HG03457 (cell line): ENCODE data around the gene SSTR4.

ENCODE experiments used
- ATAC-seq: cut with Tn5 transposase; IDR thresholded peaks from one replicate; pipeline ENCODE4 v1.9.1; 2021; ENCODE audit warnings: moderate number of reproducible peaks; ENCODE audit not compliant: unreplicated experiment

Gene SSTR4

GRCh38 chr20:23063168-23063567 is 28.1 kb downstream of the SSTR4 start:
- no peak for ATAC-seq

DNA sequence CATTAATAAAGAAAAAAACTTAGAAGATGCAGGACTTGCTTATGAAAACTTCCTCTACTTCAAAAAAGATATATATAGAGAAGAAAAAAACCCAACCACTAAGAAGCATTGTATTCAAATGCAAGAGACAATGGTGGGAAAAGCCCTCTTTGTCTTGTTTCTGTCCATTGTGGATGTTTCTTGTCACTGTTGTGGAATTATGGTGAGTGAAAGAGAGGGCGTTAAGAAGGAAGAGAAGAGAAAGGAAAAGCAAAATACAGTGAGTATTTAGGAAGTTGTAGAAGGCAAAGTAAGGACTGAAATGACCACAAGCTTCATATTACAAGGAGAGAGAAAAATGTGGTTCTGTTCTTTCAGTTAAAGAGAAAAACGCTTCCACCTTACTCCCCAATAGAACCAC is 28.5 kb downstream of the SSTR4 start:
- ATAC-seq: no peak

GRCh38 chr20:23065266-23066201 is 30.4 kb downstream of the SSTR4 start:
- no peak for ATAC-seq

GRCh38 chr20:23066772-23067171 is 31.7 kb downstream of the SSTR4 start:
- no peak for ATAC-seq

DNA sequence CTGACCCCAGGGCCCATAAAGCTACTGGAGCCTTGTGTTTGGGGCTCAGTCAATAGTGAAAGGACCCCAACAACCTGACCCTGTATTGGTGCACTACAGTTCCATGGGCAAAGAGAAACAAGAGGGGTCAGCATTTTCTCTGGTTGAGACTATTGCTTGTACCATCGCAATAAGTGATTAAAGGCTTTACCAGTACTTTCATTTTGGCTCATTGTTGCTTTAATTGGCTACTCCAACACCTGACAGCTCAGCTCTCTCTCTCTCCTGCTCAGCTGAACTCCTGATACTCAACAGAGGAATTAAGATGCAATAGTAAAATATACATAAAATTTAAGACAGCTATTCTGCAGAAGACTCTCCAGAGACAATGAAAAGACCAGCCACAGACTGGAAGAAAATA is 33.2 kb downstream of the SSTR4 start:
- ATAC-seq: no peak

DNA sequence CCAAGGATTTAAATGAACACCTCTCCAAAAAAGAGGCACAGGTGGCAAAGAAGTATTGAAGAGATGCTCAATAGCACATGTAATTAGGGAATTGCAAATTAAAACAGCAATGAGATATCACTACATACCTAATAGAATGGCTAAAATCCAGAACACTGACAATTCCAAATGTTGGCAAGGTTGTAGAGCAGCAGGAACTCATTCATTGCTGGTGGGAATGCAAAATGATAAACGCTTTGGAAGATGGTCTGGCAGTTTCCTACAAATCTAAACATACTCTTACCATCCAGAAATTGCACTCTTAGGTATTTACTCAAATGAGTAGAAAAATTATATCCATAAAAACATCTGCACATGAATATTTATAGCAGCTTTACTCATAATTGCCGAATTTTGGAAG is 34.0 kb downstream of the SSTR4 start:
- ATAC-seq: no peak

DNA sequence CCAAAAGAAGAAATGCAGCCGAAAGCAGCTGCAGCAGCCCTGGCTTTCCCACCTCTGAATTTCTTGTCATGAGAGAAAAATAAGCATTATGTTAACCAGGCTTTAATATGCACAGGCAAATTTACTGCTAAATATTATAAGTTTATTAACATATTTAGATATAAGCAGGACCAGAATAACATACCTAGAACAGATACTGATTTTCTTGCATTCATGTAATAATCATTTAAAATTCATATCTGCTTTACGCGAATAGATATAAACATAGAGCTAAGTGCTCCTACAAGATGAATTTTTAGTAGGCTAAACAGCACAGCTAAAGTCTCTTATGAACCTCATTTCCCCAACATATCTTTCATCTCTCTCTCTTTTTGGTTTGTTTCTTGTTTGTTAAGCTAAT is 36.3 kb downstream of the SSTR4 start:
- no peak for ATAC-seq

- no peak for ATAC-seq
Observed at GRCh38 chr20:23071996-23072395, 36.9 kb downstream of the SSTR4 start.

- no peak for ATAC-seq
Observed at GRCh38 chr20:23072892-23073586, 37.9 kb downstream of the SSTR4 start.

DNA sequence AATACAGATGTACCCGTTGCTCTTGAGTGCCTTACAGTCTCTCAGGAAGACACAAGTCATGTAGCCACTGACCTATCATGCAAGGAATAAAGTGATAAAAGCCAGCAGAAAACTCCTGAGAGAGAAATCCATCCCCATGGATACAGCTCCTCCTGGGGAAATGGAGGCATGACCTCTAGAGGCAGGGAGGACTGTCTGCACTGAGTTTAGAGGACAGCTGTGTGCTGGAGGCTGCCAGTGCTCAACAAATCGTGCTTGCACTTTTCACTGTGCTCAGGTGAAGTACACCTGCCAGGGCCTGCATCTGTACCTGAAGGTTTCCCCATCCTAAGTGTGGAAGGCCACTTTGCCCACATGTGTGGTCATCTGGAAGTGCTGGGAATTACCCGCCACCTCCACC is 38.9 kb downstream of the SSTR4 start:
- no peak for ATAC-seq

GRCh38 chr20:23077277-23077676 is 42.2 kb downstream of the SSTR4 start:
- ATAC-seq: no peak

- no peak for ATAC-seq
Observed at GRCh38 chr20:23078351-23079015, 43.4 kb downstream of the SSTR4 start.

GRCh38 chr20:23079016-23079351 is 43.9 kb downstream of the SSTR4 start:
- ATAC-seq: no peak

- no peak for ATAC-seq
Observed at GRCh38 chr20:23079926-23080325, 44.8 kb downstream of the SSTR4 start.

GRCh38 chr20:23080521-23080920 is 45.4 kb downstream of the SSTR4 start:
- ATAC-seq: no peak

DNA sequence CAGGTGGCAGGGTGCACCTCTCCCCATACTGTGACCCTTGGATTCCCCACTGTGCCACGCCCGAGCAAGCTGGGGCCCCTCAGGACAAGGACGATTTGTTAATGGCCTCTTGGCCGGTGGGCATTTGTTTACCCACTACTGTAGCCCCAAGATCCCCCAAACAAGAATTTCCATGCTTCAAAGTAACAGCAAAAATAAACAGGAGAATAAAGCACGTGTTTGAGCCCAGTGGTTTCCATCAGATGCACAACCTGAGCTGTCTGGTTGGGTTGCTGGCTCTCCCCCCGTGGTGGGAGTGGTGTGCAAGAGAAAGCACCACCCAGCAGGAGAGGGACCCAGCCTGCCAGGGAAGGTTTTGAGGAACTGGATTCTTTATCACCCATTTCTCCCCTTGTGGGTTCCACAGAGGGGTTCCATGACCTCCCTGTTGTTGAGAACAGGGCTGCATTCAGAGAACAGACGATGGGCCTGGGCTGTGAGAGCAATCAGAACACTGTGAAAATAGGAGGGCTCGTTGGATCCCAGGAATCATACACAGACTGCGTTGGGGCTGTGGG is 46.2 kb downstream of the SSTR4 start:
- ATAC-seq: no peak

- no peak for ATAC-seq
Observed at GRCh38 chr20:23082846-23083552, 47.9 kb downstream of the SSTR4 start.

DNA sequence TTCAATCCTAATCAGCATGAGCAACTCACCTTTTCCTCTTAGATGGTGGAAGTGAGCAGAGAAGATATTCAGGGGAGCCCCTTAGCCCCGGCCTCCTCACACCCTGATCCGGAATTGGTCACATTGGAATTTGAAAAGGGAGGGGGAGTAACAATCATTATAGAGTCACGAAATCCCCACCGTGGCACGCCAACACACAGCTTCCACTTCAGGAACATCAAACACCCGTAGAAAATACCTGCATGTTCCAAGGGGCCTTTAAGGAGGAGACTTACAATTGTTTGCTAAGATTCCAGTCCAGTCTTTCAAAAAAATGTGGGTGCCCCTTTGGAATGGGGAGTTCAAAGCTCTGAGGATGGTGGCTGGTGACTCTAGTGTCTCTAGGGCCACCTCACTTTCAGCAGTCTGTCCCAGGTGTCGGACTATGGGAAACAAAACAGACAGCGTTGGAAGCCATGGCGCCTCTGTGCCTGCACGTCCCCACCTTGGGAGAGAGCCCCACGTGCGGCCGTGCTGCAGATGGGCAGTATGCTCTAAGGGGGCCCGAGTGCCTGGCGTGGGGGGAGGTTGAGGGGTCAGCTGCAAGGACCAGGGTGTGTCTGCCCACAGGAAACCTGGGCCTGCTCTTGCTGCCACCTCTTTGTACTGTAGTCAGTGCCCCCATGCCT is 48.6 kb downstream of the SSTR4 start:
- no peak for ATAC-seq

- ATAC-seq: no peak
Observed at GRCh38 chr20:23084282-23084844, 49.3 kb downstream of the SSTR4 start.

- ATAC-seq: no peak
Observed at GRCh38 chr20:23084845-23085365, 49.8 kb downstream of the SSTR4 start.
